Gastroesophageal sphincter (tissue), 3 donors: ENCODE measurements around the gene TRPV6.

Source experiments
- EP300 ChIP-seq: sonication (generic); formaldehyde crosslinking; IDR thresholded peaks from one replicate; pipeline ENCODE4 v1.6.1; 2017; ENCODE audit warnings: antibody characterized with exemption, mild to moderate bottlenecking
- POLR2A ChIP-seq, 2 donors: fragments of 450-650 bp; IDR thresholded peaks; one replicate each; pipeline ENCODE4 v1.6.1; 2017; ENCODE audit warnings: antibody characterized with exemption in 2 of 2, mild to moderate bottlenecking in 2 of 2, moderate library complexity in 1 of 2
- TF ChIP-seq, protein P1 (sequence below), 4 experiments: fragments of 200-600 bp in 2 of 4; fragments of 450-650 bp in 2 of 4; sonication (generic) in 1 of 4; IDR thresholded peaks; one replicate each; pipeline ENCODE4 v1.5.1; 2017 to 2019; ENCODE audit warnings: antibody characterized with exemption in 4 of 4, mild to moderate bottlenecking in 2 of 4, moderate library complexity in 2 of 4

DNA sequence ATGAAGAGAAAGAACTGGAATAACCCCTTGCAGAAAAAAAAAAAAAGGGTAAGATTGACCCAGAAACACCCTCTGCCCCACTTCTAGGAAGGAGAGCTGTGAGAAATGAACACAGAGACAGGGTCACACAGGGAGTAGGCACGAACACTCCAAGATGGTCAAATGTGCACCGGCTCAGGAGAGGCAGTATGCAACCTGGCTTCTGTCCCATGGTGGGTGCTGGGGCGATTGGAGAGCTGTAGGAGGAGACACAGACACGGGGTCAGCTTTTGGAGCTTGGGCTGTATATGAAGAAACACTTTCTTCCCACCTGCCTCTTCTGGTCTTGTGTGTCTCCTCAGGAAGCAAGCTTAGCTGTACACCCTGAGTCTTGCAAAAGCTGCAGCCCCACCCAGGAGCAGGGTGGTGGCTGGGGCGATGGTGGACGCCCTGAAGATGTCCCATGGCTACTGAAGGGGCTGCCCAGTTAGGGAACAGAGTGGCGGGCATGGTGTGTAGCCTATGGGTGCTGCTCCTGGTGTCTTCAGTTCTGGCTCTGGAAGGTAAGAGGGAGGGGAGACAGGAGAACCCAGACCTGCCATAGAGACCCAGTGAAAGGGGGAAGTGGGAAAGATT is 22.7 kb downstream of the TRPV6 start:
- TF ChIP-seq, protein P1, sequence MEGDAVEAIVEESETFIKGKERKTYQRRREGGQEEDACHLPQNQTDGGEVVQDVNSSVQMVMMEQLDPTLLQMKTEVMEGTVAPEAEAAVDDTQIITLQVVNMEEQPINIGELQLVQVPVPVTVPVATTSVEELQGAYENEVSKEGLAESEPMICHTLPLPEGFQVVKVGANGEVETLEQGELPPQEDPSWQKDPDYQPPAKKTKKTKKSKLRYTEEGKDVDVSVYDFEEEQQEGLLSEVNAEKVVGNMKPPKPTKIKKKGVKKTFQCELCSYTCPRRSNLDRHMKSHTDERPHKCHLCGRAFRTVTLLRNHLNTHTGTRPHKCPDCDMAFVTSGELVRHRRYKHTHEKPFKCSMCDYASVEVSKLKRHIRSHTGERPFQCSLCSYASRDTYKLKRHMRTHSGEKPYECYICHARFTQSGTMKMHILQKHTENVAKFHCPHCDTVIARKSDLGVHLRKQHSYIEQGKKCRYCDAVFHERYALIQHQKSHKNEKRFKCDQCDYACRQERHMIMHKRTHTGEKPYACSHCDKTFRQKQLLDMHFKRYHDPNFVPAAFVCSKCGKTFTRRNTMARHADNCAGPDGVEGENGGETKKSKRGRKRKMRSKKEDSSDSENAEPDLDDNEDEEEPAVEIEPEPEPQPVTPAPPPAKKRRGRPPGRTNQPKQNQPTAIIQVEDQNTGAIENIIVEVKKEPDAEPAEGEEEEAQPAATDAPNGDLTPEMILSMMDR (IDR thresholded peaks at IDR 0.05) = no peak
- TF ChIP-seq EP300 (no peak), POLR2A (IDR thresholded peaks at IDR 0.05) (no peak)
